Parathyroid adenoma (tissue), 2 donors: ENCODE results near the gene ATG12.

ENCODE experiments used
- H2AFZ ChIP-seq: fragments of 300-600 bp; sonication (generic); one replicate; pipeline ENCODE4 v1.7.0; 2017; ENCODE audit warnings: antibody characterized with exemption, mild to moderate bottlenecking
- H3K27ac ChIP-seq: fragments of 300-600 bp; sonication (generic); one replicate; pipeline ENCODE4 v1.7.0; 2017
- H3K27me3 ChIP-seq: fragments of 300-600 bp; sonication (generic); one replicate; pipeline ENCODE4 v1.7.0; 2017; ENCODE audit warnings: low read length; ENCODE audit not compliant: control insufficient read depth, insufficient read depth
- H3K36me3 ChIP-seq: fragments of 300-600 bp; sonication (generic); one replicate; pipeline ENCODE4 v1.7.0; 2017; ENCODE audit warnings: low read length; ENCODE audit not compliant: control insufficient read depth, insufficient read depth
- H3K4me1 ChIP-seq: fragments of 300-600 bp; sonication (generic); one replicate; pipeline ENCODE4 v1.7.0; 2017; ENCODE audit warnings: control low read depth
- H3K4me2 ChIP-seq: fragments of 300-600 bp; sonication (generic); one replicate; pipeline ENCODE4 v1.7.0; 2017; ENCODE audit warnings: low read length
- H3K4me3 ChIP-seq: fragments of 300-600 bp; sonication (generic); one replicate; pipeline ENCODE4 v1.7.0; 2017; ENCODE audit warnings: low read depth, low read length
- H3K79me2 ChIP-seq: fragments of 300-600 bp; sonication (generic); one replicate; pipeline ENCODE4 v1.7.0; 2017; ENCODE audit warnings: control low read depth
- H3K9ac ChIP-seq: fragments of 300-600 bp; sonication (generic); one replicate; pipeline ENCODE4 v1.7.0; 2017; ENCODE audit warnings: mild to moderate bottlenecking
- H3K9me3 ChIP-seq: fragments of 300-600 bp; sonication (generic); one replicate; pipeline ENCODE4 v1.7.0; 2017; ENCODE audit warnings: low read length; ENCODE audit not compliant: control insufficient read depth
- TF ChIP-seq, protein P1 (sequence below): fragments of 300-600 bp; sonication (generic); IDR thresholded peaks from one replicate; pipeline ENCODE4 v1.7.0; 2017; ENCODE audit warnings: antibody characterized with exemption, mild to moderate bottlenecking
- donor health status: primary hyperparathyroidism.

The ATG12 gene

DNA sequence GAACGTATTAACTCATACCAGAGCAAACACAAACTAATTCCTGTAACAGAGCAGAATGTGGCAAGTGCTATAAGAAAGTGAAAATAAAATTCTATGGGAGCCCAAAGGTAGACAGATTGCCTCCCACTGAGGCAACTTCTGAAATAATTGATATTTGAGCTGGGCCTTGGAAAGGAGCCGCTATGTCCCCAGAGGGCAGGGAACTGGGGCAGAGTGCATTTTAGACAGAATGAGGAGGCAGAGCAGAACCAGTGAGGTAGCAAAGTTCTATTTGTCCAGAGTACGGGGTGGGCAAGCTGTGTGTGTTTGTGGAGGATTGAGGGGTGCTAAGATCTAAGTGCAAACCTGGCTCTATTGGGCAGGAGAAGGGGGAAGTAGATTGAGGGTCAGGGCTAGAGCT lies 44.7 kb downstream of the ATG12 start:
- Histone ChIP-seq H3K27me3 (no peaks in the 10 kb centered on the region), H3K4me2 (no peak overlapping the region), H3K79me2 (no peaks in the 10 kb centered on the region), H3K9me3 (no peaks in the 10 kb centered on the region), H3K9ac (no peak overlapping the region), H3K36me3 (no peaks in the 10 kb centered on the region), H3K4me1 (no peaks in the 10 kb centered on the region), H2AFZ (no peak overlapping the region), H3K27ac (no peak overlapping the region), H3K4me3 (no peak overlapping the region)
- TF ChIP-seq, protein P1, sequence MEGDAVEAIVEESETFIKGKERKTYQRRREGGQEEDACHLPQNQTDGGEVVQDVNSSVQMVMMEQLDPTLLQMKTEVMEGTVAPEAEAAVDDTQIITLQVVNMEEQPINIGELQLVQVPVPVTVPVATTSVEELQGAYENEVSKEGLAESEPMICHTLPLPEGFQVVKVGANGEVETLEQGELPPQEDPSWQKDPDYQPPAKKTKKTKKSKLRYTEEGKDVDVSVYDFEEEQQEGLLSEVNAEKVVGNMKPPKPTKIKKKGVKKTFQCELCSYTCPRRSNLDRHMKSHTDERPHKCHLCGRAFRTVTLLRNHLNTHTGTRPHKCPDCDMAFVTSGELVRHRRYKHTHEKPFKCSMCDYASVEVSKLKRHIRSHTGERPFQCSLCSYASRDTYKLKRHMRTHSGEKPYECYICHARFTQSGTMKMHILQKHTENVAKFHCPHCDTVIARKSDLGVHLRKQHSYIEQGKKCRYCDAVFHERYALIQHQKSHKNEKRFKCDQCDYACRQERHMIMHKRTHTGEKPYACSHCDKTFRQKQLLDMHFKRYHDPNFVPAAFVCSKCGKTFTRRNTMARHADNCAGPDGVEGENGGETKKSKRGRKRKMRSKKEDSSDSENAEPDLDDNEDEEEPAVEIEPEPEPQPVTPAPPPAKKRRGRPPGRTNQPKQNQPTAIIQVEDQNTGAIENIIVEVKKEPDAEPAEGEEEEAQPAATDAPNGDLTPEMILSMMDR = no peak

DNA sequence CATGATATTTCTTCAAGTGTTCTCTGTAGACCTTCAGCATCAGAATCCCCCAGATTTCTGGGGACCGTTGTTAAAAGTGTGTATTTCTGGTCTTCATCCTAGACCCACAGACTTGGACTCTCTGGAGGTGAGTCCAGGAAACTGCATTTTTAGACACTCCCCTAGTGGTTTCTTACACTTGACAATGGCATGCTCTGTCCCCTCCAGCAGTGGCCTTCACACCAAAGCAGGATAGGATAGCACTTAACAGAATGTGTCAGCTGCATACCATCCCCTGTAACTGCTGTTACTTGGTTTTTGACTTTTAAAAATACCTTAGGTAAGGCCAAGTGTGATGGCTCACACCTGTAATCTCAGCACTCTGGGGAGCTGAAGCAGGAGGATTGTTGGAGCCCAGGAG lies 45.7 kb downstream of the ATG12 start:
- Histone ChIP-seq H3K4me3 (no peak overlapping the region), H3K36me3 (no peaks in the 10 kb centered on the region)

DNA sequence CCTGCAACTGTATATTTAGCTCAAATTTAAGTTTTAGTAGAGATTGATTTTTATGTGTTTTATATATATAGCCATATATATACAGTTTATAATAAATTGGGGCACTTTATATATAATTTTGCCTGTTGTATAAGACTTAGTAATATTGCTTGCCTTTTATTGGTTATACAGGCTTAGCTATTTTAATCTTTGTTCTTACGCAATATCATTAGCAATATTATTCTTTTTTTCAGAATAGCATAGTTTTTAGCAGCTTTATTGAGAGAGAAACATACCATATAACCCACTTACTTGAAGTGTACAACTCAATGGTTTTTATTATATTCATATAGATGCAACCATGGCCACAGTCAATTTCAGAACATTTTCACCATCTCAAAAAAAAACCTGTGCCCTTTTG lies 52.9 kb downstream of the ATG12 start:
- no peak overlapping the region for H3K27ac ChIP-seq
- no peaks in the 10 kb centered on the region for H3K27me3 ChIP-seq

More for the DNA sequence above, 45.7 kb downstream of the ATG12 start:
- H3K9me3 ChIP-seq = no peaks in the 10 kb centered on the region
- H3K4me1 ChIP-seq = no peaks in the 10 kb centered on the region
- H3K79me2 ChIP-seq = no peaks in the 10 kb centered on the region
- no peak overlapping the region for H3K4me2 ChIP-seq
- TF ChIP-seq, protein P1 = no peak
- no peak overlapping the region for H3K9ac ChIP-seq
- H2AFZ ChIP-seq = no peak overlapping the region
- H3K27me3 ChIP-seq = no peaks in the 10 kb centered on the region
- H3K27ac ChIP-seq = no peak overlapping the region

DNA sequence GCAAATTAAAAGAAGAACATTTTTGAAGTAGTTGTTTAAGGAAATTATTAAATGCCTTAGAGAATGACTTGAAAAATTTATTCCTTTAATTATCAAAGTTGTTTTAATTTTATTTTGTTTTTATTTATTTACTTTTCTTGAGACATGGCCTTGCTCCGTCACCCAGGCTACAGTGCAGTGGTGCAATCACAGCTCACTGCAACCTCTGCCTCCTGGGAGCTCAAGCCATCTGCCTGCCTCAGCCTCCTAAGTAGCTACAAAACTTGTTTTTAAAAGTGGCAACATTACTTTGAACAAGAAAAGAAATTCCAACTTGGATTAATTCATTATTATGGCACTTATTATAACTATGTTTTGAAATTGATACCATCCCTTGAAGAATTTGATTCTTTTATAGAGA lies 53.9 kb downstream of the ATG12 start:
- H3K9me3 ChIP-seq = no peaks in the 10 kb centered on the region
- H3K9ac ChIP-seq = no peak overlapping the region
- no peaks in the 10 kb centered on the region for H3K79me2 ChIP-seq
- H3K4me3 ChIP-seq = no peak overlapping the region
- no peak overlapping the region for H2AFZ ChIP-seq
- no peaks in the 10 kb centered on the region for H3K27me3 ChIP-seq
- no peaks in the 10 kb centered on the region for H3K36me3 ChIP-seq
- H3K4me1 ChIP-seq = no peaks in the 10 kb centered on the region
- TF ChIP-seq, protein P1 = no peak
- no peak overlapping the region for H3K4me2 ChIP-seq
- no peak overlapping the region for H3K27ac ChIP-seq

More for the DNA sequence above, 52.9 kb downstream of the ATG12 start:
- H3K4me3 ChIP-seq = no peak overlapping the region
- H2AFZ ChIP-seq = no peak overlapping the region
- H3K36me3 ChIP-seq = no peaks in the 10 kb centered on the region
- H3K9me3 ChIP-seq = no peaks in the 10 kb centered on the region
- H3K79me2 ChIP-seq = no peaks in the 10 kb centered on the region
- H3K4me2 ChIP-seq = no peak overlapping the region
- H3K4me1 ChIP-seq = no peaks in the 10 kb centered on the region
- TF ChIP-seq, protein P1 = no peak
- no peak overlapping the region for H3K9ac ChIP-seq

DNA sequence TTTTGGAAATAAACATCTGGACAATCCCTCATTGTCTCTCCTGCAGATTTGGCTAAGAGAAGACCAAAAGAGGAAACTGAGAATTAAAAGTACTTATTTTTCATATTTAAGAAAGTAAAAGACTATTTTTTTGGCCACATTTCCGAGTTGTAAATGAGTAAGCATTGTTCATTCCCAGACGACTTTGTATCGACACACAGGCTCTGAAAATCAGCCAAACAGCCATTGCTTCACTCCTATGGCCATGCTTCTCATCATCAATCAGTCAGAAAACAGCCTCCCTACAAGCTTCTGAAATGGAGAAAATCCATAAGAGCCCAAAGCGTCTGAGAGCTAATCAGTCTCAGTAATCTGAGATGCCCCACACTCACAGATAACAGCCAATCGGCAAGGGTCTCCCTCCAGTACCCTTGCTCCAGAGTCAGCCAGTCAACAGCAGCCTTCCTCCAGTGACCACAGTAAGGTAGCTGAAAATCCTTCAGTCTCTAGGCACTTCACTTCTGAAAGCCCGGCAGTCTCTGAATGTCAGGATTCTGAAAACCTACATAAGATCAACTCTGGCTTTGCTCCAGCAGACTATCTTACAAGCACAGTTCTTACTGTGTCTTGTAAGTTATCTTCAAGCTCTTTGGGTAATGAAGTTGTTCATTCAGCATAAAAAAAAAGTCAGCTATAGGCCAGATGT lies 55.8 kb downstream of the ATG12 start:
- Histone ChIP-seq H3K27me3 (no peaks in the 10 kb centered on the region), H2AFZ (no peak overlapping the region), H3K36me3 (no peaks in the 10 kb centered on the region), H3K9ac (no peak overlapping the region), H3K4me2 (no peak overlapping the region), H3K4me1 (no peaks in the 10 kb centered on the region), H3K4me3 (no peak overlapping the region), H3K9me3 (no peaks in the 10 kb centered on the region), H3K79me2 (no peaks in the 10 kb centered on the region), H3K27ac (no peak overlapping the region)
- TF ChIP-seq, protein P1 = no peak
